H54 (cell line): ENCODE measurements around the gene SLC29A1.

Experiments used
- DNase-seq: peaks from one replicate; pipeline ENCODE4 v3.0.0; 2011; ENCODE audit warnings: low spot score, mixed read lengths; ENCODE audit not compliant: insufficient read length
- FAIRE-seq: peaks from 3 replicates; lab custom pipeline; 2011; peaks lifted over from hg19 to GRCh38; lab: Jason Lieb, UNC
- POLR2A ChIP-seq: IDR thresholded peaks from 2 replicates; pipeline ENCODE4 v1.6.1; 2011; ENCODE audit warnings: low read depth, mild to moderate bottlenecking, low read length

SLC29A1 gene

GRCh38 chr6:44232676-44233566 is 9.5 kb downstream of the SLC29A1 start:
- DNase-seq (no peak), FAIRE-seq (no peak)
- no peak for TF ChIP-seq POLR2A

- FAIRE-seq, result no peak
- TF ChIP-seq POLR2A, result no peak
- no peak for DNase-seq
Measured at GRCh38 chr6:44233567-44234100, 10.2 kb downstream of the SLC29A1 start.

- no peak for FAIRE-seq
- no peak for TF ChIP-seq POLR2A
- peak; percentile 87 for DNase-seq
Measured at GRCh38 chr6:44234101-44235025, 11.0 kb downstream of the SLC29A1 start.

- DNase-seq, result no peak
- TF ChIP-seq POLR2A, result no peak
Measured at GRCh38 chr6:44235269-44235668, 11.9 kb downstream of the SLC29A1 start.

GRCh38 chr6:44235891-44236516 is 12.6 kb downstream of the SLC29A1 start:
- no peak for FAIRE-seq
- no peak for DNase-seq
- no peak for TF ChIP-seq POLR2A

More at GRCh38 chr6:44235269-44235668, 11.9 kb downstream of the SLC29A1 start:
- FAIRE-seq, result no peak

- DNase-seq (peak; percentile 99), FAIRE-seq (peak; percentile 92)
- peak; percentile 71 for TF ChIP-seq POLR2A
Measured at GRCh38 chr6:44237021-44237812, 13.8 kb downstream of the SLC29A1 start.

GRCh38 chr6:44237813-44238433 is 14.5 kb downstream of the SLC29A1 start:
- DNase-seq, result peak; percentile 92
- FAIRE-seq, result no peak
- no peak for TF ChIP-seq POLR2A

- TF ChIP-seq POLR2A, result no peak
- DNase-seq (no peak), FAIRE-seq (no peak)
Measured at GRCh38 chr6:44238687-44239350, 15.4 kb downstream of the SLC29A1 start.

- DNase-seq, result no peak
- TF ChIP-seq POLR2A, result no peak
- FAIRE-seq, result no peak
Measured at GRCh38 chr6:44243345-44243744, 19.9 kb downstream of the SLC29A1 start.

- no peak for DNase-seq
- FAIRE-seq, result no peak
- TF ChIP-seq POLR2A, result no peak
Measured at GRCh38 chr6:44245391-44245911, 22.1 kb downstream of the SLC29A1 start.

GRCh38 chr6:44245912-44246662 is 22.7 kb downstream of the SLC29A1 start:
- FAIRE-seq (no peak), DNase-seq (peak; percentile 88)
- 0 out of 2 replicates have a peak, but pooled peaks have one; percentile 28 for TF ChIP-seq POLR2A
